Breast epithelium (tissue), 3 donors: ENCODE measurements around the gene GARRE1.

Source experiments
- POLR2A ChIP-seq: fragments of 450-650 bp; IDR thresholded peaks from one replicate; pipeline ENCODE4 v1.6.1; 2016; ENCODE audit warnings: antibody characterized with exemption, mild to moderate bottlenecking, moderate library complexity
- POLR2AphosphoS5 ChIP-seq, 3 donors: sonication (generic); formaldehyde crosslinking; IDR thresholded peaks; one replicate each; pipeline ENCODE4 v1.6.1; 2017; ENCODE audit warnings: antibody characterized with exemption in 3 of 3
- TF ChIP-seq, protein P1 (sequence below), 3 donors: fragments of 450-650 bp; IDR thresholded peaks; one replicate each; pipeline ENCODE4 v1.5.1; 2016 to 2017; ENCODE audit warnings: antibody characterized with exemption in 3 of 3, mild to moderate bottlenecking in 3 of 3, moderate library complexity in 3 of 3

- TF ChIP-seq, protein P1, sequence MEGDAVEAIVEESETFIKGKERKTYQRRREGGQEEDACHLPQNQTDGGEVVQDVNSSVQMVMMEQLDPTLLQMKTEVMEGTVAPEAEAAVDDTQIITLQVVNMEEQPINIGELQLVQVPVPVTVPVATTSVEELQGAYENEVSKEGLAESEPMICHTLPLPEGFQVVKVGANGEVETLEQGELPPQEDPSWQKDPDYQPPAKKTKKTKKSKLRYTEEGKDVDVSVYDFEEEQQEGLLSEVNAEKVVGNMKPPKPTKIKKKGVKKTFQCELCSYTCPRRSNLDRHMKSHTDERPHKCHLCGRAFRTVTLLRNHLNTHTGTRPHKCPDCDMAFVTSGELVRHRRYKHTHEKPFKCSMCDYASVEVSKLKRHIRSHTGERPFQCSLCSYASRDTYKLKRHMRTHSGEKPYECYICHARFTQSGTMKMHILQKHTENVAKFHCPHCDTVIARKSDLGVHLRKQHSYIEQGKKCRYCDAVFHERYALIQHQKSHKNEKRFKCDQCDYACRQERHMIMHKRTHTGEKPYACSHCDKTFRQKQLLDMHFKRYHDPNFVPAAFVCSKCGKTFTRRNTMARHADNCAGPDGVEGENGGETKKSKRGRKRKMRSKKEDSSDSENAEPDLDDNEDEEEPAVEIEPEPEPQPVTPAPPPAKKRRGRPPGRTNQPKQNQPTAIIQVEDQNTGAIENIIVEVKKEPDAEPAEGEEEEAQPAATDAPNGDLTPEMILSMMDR (IDR thresholded peaks at IDR 0.05) = no peak
- TF ChIP-seq POLR2A (no peak), POLR2AphosphoS5 (IDR thresholded peaks at IDR 0.05) (no peak)
These were observed 9.4 kb downstream of the GARRE1 start for GRCh38 chr19:34263745-34264237.
